ENCODE data around the gene TBL1Y.

The TBL1Y gene

GRCh38 chrY:6995987-6996386 lies 85.5 kb downstream of the TBL1Y start:
- no peak overlapping the region for H3K4me3 ChIP-seq (ENCODE audit: low read length)
- TF ChIP-seq, protein P1, sequence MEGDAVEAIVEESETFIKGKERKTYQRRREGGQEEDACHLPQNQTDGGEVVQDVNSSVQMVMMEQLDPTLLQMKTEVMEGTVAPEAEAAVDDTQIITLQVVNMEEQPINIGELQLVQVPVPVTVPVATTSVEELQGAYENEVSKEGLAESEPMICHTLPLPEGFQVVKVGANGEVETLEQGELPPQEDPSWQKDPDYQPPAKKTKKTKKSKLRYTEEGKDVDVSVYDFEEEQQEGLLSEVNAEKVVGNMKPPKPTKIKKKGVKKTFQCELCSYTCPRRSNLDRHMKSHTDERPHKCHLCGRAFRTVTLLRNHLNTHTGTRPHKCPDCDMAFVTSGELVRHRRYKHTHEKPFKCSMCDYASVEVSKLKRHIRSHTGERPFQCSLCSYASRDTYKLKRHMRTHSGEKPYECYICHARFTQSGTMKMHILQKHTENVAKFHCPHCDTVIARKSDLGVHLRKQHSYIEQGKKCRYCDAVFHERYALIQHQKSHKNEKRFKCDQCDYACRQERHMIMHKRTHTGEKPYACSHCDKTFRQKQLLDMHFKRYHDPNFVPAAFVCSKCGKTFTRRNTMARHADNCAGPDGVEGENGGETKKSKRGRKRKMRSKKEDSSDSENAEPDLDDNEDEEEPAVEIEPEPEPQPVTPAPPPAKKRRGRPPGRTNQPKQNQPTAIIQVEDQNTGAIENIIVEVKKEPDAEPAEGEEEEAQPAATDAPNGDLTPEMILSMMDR (conservative IDR thresholded peaks at IDR 0.05; ENCODE audit: low read length) = no peak
- DNase-seq (ENCODE audit: low read depth) = peak; percentile 3

DNA sequence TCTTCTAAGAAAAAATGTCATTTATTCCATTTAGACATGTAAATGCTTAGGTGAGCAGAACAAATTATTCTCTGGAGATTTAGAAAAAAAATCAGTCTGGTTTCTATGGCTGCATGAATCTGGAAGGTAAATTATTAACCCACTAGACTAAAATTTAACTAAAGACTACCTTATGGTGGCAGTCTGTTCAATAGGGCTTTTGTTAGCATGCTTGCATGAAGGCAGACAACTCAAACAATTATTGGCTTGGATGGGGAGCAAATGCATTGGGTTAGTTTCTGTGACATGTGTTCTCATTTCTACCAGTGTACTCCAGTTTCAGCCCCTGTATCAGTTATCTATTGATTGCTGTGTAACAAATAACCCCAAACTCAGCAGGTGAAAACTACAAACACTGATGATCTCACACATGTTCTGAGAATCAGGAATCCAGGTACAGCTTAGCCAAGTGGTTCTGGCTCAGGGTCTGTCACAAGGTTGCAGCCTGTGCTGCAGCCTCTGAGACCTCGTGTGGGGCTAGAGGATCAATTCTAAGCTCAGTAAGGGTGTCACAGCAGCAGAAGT lies 87.1 kb downstream of the TBL1Y start:
- no peak overlapping the region for H3K4me3 ChIP-seq (ENCODE audit: low read length)
- DNase-seq (ENCODE audit: low read depth) = no peak
- TF ChIP-seq, protein P1 (conservative IDR thresholded peaks at IDR 0.05; ENCODE audit: low read length) = no peak

DNA sequence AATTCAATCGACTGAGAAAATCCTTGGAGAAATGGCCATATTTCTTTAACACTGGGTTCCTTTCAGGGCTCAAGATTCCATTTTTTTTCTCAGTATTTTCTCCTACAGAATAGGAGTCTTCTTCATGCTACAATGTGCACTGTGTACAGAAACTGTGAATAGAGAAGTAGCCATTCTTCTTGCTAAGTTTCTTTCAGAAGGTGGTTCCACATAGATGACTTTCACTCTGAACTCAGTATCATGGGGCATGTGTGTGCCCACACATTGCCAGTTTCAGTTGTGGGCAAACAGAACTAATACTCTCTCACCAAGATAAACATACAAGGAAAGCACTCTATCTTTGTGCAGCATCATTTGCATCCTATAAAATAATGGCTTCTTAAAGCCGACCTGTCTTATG lies 89.4 kb downstream of the TBL1Y start:
- no peak overlapping the region for H3K4me3 ChIP-seq (ENCODE audit: low read length)
- DNase-seq (ENCODE audit: low read depth) = no peak
- TF ChIP-seq, protein P1 (conservative IDR thresholded peaks at IDR 0.05; ENCODE audit: low read length) = no peak

- no peak overlapping the region for H3K4me3 ChIP-seq (ENCODE audit: low read length)
- TF ChIP-seq, protein P1 (conservative IDR thresholded peaks at IDR 0.05; ENCODE audit: low read length) = no peak
- DNase-seq (ENCODE audit: low read depth) = no peak
Observed at GRCh38 chrY:7002581-7002980, 92.1 kb downstream of the TBL1Y start.

GRCh38 chrY:7007911-7008310 lies 97.4 kb downstream of the TBL1Y start:
- TF ChIP-seq, protein P1 (conservative IDR thresholded peaks at IDR 0.05; ENCODE audit: low read length) = no peak
- H3K4me3 ChIP-seq (ENCODE audit: low read length) = no peak overlapping the region
- no peak for DNase-seq (ENCODE audit: low read depth)

DNA sequence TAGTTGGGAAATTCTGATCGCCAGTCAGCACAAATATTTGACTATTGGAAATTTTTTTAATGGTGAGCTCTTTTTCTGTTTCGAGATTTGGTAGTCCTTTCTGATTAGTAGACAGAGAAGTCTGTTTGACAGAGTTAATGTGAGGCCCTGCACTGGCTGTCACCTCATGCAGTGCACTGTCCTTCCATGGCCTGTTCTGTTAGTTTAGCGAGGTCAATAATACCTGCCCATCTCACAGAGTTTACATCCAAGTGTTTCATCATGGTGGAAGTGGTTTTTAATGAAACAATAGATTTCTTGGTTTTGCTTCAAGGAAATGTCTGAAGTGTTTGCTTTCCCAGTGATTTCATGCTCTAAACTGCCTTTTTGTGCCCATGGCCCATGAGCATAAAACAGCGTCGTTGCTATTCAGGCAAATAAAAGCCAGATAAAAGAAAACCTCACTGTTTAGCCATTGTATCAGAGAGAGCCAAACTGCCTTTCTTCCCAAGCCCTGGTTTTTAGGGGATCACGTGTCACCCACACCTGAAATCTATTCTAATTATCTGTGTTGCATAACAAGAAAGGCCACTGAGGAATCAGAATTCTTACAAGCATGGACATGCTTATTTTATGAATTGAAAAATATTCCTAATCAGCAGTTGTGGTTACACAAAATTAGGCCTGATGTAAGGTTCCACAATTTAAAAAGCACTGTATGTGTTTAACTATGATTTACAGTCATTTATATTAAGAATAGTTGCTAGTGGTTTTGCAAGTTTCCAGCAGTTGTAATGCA lies 98.3 kb downstream of the TBL1Y start:
- TF ChIP-seq, protein P1 (conservative IDR thresholded peaks at IDR 0.05; ENCODE audit: low read length) = no peak
- no peak for DNase-seq (ENCODE audit: low read depth)
- no peak overlapping the region for H3K4me3 ChIP-seq (ENCODE audit: low read length)

DNA sequence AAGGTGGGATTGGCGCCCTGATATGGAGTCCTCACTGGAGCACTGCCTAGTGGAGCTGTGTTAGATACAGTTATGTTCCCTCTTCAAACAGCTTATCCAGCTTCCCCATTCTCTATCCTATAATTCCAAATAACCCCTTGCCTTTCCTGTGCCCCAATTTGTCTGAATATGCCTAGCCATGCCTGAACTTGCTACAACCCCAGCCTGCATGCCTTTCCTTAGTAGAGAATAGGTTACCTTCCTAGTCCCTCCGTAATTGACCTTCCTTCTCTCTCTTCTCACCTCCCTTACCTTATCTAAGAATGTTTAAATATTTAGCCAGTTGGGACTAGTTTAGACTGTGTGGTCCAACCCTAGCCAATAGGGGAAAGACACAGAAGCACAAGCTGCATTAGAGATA lies 102.6 kb downstream of the TBL1Y start:
- TF ChIP-seq, protein P1 (conservative IDR thresholded peaks at IDR 0.05; ENCODE audit: low read length) = no peak
- H3K4me3 ChIP-seq (ENCODE audit: low read length) = no peak overlapping the region
- no peak for DNase-seq (ENCODE audit: low read depth)
